SK-N-SH (cell line): Measurements from ENCODE around the gene ARHGAP15. TPM values are rescaled to one million over a fixed set of nuclear protein-coding genes. Genes with fewer than 3 reads are reported as not detected.

Experiments
- CTCF ChIA-PET: fragments of 300-600, 350-600 bp; formaldehyde crosslinking; extraction: SDS; loops from one replicate; lab custom pipeline; 2021; lab: Yijun Ruan, JAX
- POLR2A ChIA-PET: fragments of 350-600 bp; sonication (Branson Sonifier 250); formaldehyde crosslinking; extraction: SDS; loops from one replicate; lab custom pipeline; 2020; ENCODE audit warnings: antibody characterized with exemption, inconsistent platforms; lab: Yijun Ruan, JAX
- DNase-seq: peaks from one replicate; pipeline ENCODE4 v3.0.0; 2012
- H2AFZ ChIP-seq: fragments of 200-600 bp; sonication (generic); 2 replicates; pipeline ENCODE4 v1.8.1; 2016; ENCODE audit warnings: antibody characterized with exemption, mild to moderate bottlenecking, low read depth
- H3F3A ChIP-seq: fragments of 200-600 bp; sonication (generic); replicated peaks from 2 replicates; pipeline ENCODE3; 2016; ENCODE audit warnings: antibody characterized with exemption, mild to moderate bottlenecking; ENCODE audit not compliant: insufficient read depth
- H3K27ac ChIP-seq, 2 experiments: fragments of 200-500 bp in 1 of 2; fragments of 200-600 bp in 1 of 2; sonication (Bioruptor generic) in 1 of 2; sonication (generic), shearing (Covaris generic) in 1 of 2; 2 replicates each; pipeline versions ENCODE4 v1.5.1 to v1.6.1; 2014 to 2016; ENCODE audit warnings: low read depth in 2 of 2, inconsistent platforms in 1 of 2, low read length in 1 of 2, mild to moderate bottlenecking in 1 of 2, mixed read lengths in 1 of 2
- H3K27me3 ChIP-seq: fragments of 200-600 bp; sonication (generic), shearing (Covaris generic); 2 replicates; pipeline ENCODE4 v1.6.1; 2016; ENCODE audit warnings: mixed run types; ENCODE audit not compliant: insufficient read depth
- H3K36me3 ChIP-seq, 2 experiments: fragments of 200-500 bp in 1 of 2; fragments of 200-600 bp in 1 of 2; sonication (Bioruptor generic) in 1 of 2; sonication (generic) in 1 of 2; replicated peaks in 1 of 2; 2 replicates each; pipeline versions ENCODE3 to v1.5.1; 2014 to 2016; ENCODE audit warnings: low read length in 1 of 2, mild to moderate bottlenecking in 1 of 2; ENCODE audit not compliant: insufficient read depth in 2 of 2, control insufficient read depth in 1 of 2
- H3K4me1 ChIP-seq, 2 experiments: fragments of 200-500 bp in 1 of 2; fragments of 200-600 bp in 1 of 2; sonication (Bioruptor generic) in 1 of 2; sonication (generic), shearing (Covaris generic) in 1 of 2; 2 replicates each; pipeline versions ENCODE4 v1.5.1 to v1.6.1; 2014 to 2016; ENCODE audit warnings: low read depth in 1 of 2, low read length in 1 of 2, mixed run types in 1 of 2; ENCODE audit not compliant: insufficient read depth in 2 of 2, control insufficient read depth in 1 of 2
- H3K4me2 ChIP-seq: fragments of 200-600 bp; sonication (generic), shearing (Covaris generic); 2 replicates; pipeline ENCODE4 v1.6.1; 2017; ENCODE audit warnings: mixed run types
- H3K4me3 ChIP-seq, 2 experiments: fragments of 200-500 bp in 1 of 2; fragments of 200-600 bp in 1 of 2; sonication (Bioruptor generic) in 1 of 2; sonication (generic), shearing (Covaris generic) in 1 of 2; 2 replicates each; pipeline versions ENCODE4 v1.5.1 to v1.8.1; 2014 to 2016; ENCODE audit warnings: low read depth in 2 of 2, inconsistent platforms in 1 of 2, low read length in 1 of 2, mild to moderate bottlenecking in 1 of 2, mixed read lengths in 1 of 2, moderate library complexity in 1 of 2
- H3K79me2 ChIP-seq: fragments of 200-600 bp; sonication (generic); 2 replicates; pipeline ENCODE4 v1.8.1; 2017; ENCODE audit warnings: mild to moderate bottlenecking; ENCODE audit not compliant: insufficient read depth
- H3K9ac ChIP-seq: fragments of 200-600 bp; sonication (generic); 2 replicates; pipeline ENCODE4 v1.6.1; 2017; ENCODE audit warnings: mixed run types
- H3K9me2 ChIP-seq: fragments of 200-600 bp; sonication (generic); 2 replicates; pipeline ENCODE4 v1.6.1; 2017; ENCODE audit warnings: mixed run types
- H3K9me3 ChIP-seq: fragments of 200-600 bp; sonication (generic); 2 replicates; pipeline ENCODE4 v1.6.1; 2017; ENCODE audit warnings: mixed run types, mild to moderate bottlenecking, moderate library complexity
- H4K20me1 ChIP-seq: fragments of 200-600 bp; sonication (generic); 2 replicates; pipeline ENCODE4 v1.6.1; 2017; ENCODE audit warnings: mild to moderate bottlenecking, mixed run types; ENCODE audit not compliant: insufficient read depth
- EP300 ChIP-seq, 2 experiments: IDR thresholded peaks; 2 replicates each; pipeline versions ENCODE4 v1.4.0 to v1.6.1; 2012; ENCODE audit warnings: borderline replicate concordance in 1 of 2, low read depth in 1 of 2, low read length in 1 of 2
- FOSL2 ChIP-seq: IDR thresholded peaks from 2 replicates; pipeline ENCODE4 v1.4.0; 2012; ENCODE audit warnings: low read depth, mild to moderate bottlenecking, moderate library complexity, borderline replicate concordance
- FOXM1 ChIP-seq: IDR thresholded peaks from 2 replicates; pipeline ENCODE4 v1.4.0; 2012; ENCODE audit warnings: low read depth, mild to moderate bottlenecking
- NRF1 ChIP-seq: IDR thresholded peaks from 2 replicates; pipeline ENCODE4 v1.6.1; 2012; ENCODE audit warnings: low read depth, mild to moderate bottlenecking, low read length
- RCOR1 ChIP-seq: fragments of 150-350 bp; IDR thresholded peaks from 2 replicates; pipeline ENCODE4 v1.6.1; 2017; ENCODE audit warnings: antibody characterized with exemption, low read length
- SIN3A ChIP-seq: IDR thresholded peaks from 2 replicates; pipeline ENCODE4 v1.6.1; 2012; ENCODE audit warnings: low read depth, mild to moderate bottlenecking, low read length, moderate library complexity, borderline replicate concordance
- WGBS: methylation state at CpG from one replicate; pipeline ENCODE4 v1.1.6; 2017; ENCODE audit warnings: low lambda C conversion rate; 5-methylcytosine and 5-hydroxymethylcytosine counted together
- polyA plus RNA-seq, 3 experiments: library from polyadenylated mRNA; depleted of rRNA; stranded (reverse); fragments of >200 nt; gene quantifications; 2 replicates each; pipeline ENCODE4 v1.2.3, GENCODE V29; 2012
- TF ChIP-seq, protein P1 (sequence below): fragments of 200-600 bp; sonication (generic); IDR thresholded peaks from 2 replicates; pipeline ENCODE4 v1.6.1; 2017; ENCODE audit warnings: antibody characterized with exemption, mild to moderate bottlenecking, moderate library complexity
- TF ChIP-seq, protein P2 (sequence below): IDR thresholded peaks from 2 replicates; pipeline ENCODE4 v1.4.0; 2012; ENCODE audit warnings: low read depth
- TF ChIP-seq, protein P3 (sequence below): fragments of 150-350 bp; IDR thresholded peaks from 2 replicates; pipeline ENCODE4 v1.6.1; 2017; ENCODE audit warnings: antibody characterized with exemption, low read length, low read depth, borderline replicate concordance
- TF ChIP-seq, protein P4 (sequence below): IDR thresholded peaks from 2 replicates; pipeline ENCODE4 v1.4.0; 2012; ENCODE audit warnings: low read depth, borderline replicate concordance
- TF ChIP-seq, protein P5 (sequence below): IDR thresholded peaks from 2 replicates; pipeline ENCODE4; 2012

The ARHGAP15 gene
- polyA plus RNA-seq, 1 of the 3 experiments (the other 2 are of a cell fraction), result not detected

DNA sequence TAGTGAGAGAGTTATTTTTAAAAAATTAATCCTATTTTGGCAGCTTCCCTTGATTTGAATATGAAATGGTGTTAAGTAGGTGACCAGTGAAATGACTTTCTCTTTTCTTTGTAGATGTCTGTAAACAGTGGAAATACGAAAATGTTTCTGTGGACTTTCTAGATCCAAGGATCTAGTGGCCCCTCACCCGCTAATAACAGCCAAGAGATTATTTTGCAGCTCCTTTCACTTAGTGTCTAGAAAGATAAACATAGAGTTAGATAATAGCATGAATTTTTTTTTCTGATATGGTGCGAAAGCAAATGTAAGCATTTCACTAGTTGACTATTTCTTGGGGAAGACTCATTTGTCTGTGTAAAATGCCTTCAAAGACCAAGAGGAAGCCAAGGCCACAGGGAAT, 57.7 kb downstream of the ARHGAP15 start:
- CTCF ChIA-PET, result interaction anchor here (1.1 to 1.5 kb wide), 3 partner anchors 15 to 36 kb away, joined by 3 to 6 read pairs (median 6); no protein-coding TSS in a partner anchor
- Histone ChIP-seq H2AFZ (no peak overlapping the region), H3K9me3 (no peaks in the 10 kb centered on the region), H3K4me3 (no peak overlapping the region), H3K9ac (no peak overlapping the region), H4K20me1 (no peaks in the 10 kb centered on the region), H3F3A (no peaks in the 10 kb centered on the region), H3K27ac (no peak overlapping the region), H3K9me2 (no peaks in the 10 kb centered on the region), H3K79me2 (no peaks in the 10 kb centered on the region), H3K4me2 (no peak overlapping the region), H3K4me1 (no peaks in the 10 kb centered on the region), H3K27me3 (no peaks in the 10 kb centered on the region), H3K36me3 (no peaks in the 10 kb centered on the region)
- DNase-seq, result no peak
- WGBS, result 41% methylated on average over 3 of the region's 3 CpGs
- TF ChIP-seq, protein P1, sequence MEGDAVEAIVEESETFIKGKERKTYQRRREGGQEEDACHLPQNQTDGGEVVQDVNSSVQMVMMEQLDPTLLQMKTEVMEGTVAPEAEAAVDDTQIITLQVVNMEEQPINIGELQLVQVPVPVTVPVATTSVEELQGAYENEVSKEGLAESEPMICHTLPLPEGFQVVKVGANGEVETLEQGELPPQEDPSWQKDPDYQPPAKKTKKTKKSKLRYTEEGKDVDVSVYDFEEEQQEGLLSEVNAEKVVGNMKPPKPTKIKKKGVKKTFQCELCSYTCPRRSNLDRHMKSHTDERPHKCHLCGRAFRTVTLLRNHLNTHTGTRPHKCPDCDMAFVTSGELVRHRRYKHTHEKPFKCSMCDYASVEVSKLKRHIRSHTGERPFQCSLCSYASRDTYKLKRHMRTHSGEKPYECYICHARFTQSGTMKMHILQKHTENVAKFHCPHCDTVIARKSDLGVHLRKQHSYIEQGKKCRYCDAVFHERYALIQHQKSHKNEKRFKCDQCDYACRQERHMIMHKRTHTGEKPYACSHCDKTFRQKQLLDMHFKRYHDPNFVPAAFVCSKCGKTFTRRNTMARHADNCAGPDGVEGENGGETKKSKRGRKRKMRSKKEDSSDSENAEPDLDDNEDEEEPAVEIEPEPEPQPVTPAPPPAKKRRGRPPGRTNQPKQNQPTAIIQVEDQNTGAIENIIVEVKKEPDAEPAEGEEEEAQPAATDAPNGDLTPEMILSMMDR, result no peak
- TF ChIP-seq, protein P2, sequence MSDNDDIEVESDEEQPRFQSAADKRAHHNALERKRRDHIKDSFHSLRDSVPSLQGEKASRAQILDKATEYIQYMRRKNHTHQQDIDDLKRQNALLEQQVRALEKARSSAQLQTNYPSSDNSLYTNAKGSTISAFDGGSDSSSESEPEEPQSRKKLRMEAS, result no peak
- TF ChIP-seq EP300 (IDR thresholded peaks at IDR 0.05; ENCODE audit: borderline replicate concordance in 1 of 2, low read depth in 1 of 2, low read length in 1 of 2), result no peak
- TF ChIP-seq RCOR1, result no peak
- no peak for TF ChIP-seq FOSL2
- TF ChIP-seq, protein P3, sequence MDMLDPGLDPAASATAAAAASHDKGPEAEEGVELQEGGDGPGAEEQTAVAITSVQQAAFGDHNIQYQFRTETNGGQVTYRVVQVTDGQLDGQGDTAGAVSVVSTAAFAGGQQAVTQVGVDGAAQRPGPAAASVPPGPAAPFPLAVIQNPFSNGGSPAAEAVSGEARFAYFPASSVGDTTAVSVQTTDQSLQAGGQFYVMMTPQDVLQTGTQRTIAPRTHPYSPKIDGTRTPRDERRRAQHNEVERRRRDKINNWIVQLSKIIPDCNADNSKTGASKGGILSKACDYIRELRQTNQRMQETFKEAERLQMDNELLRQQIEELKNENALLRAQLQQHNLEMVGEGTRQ, result no peak
- TF ChIP-seq, protein P4, sequence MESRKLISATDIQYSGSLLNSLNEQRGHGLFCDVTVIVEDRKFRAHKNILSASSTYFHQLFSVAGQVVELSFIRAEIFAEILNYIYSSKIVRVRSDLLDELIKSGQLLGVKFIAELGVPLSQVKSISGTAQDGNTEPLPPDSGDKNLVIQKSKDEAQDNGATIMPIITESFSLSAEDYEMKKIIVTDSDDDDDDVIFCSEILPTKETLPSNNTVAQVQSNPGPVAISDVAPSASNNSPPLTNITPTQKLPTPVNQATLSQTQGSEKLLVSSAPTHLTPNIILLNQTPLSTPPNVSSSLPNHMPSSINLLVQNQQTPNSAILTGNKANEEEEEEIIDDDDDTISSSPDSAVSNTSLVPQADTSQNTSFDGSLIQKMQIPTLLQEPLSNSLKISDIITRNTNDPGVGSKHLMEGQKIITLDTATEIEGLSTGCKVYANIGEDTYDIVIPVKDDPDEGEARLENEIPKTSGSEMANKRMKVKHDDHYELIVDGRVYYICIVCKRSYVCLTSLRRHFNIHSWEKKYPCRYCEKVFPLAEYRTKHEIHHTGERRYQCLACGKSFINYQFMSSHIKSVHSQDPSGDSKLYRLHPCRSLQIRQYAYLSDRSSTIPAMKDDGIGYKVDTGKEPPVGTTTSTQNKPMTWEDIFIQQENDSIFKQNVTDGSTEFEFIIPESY, result no peak
- no peak for TF ChIP-seq FOXM1
- TF ChIP-seq NRF1, result no peak
- TF ChIP-seq SIN3A, result no peak
- TF ChIP-seq, protein P5, sequence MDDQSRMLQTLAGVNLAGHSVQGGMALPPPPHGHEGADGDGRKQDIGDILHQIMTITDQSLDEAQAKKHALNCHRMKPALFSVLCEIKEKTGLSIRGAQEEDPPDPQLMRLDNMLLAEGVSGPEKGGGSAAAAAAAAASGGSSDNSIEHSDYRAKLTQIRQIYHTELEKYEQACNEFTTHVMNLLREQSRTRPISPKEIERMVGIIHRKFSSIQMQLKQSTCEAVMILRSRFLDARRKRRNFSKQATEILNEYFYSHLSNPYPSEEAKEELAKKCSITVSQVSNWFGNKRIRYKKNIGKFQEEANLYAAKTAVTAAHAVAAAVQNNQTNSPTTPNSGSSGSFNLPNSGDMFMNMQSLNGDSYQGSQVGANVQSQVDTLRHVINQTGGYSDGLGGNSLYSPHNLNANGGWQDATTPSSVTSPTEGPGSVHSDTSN, result no peak
- POLR2A ChIA-PET, result no interaction called here
